ENCODE data around the gene FAM234A.

DNA sequence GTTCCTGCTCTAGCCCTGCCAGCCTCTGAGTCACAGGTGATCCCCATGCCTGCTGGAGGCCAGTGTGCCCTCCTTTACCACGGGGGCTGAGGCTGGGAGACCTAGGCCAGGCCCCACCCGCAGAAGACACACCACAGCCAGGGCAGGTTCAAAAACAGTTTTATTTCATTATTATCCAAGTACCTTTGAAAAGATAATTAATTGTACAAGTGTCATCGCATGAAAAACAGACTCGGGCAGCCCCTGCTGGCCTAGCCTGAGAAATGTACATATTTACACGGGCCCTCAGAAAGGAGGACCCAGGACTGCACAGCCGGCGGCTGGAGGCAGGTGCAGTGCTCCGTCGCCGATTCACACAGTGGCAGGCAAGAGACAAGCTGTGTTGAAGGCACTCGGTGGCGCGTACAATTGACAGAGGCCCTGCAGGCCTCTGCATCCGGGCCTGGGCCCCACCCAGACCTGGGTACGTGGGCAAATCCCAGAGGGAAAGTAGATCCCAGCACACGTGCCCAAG, 52.7 kb downstream of the FAM234A start:
- TF ChIP-seq EZH2phosphoT487 (conservative IDR thresholded peaks at IDR 0.05; ENCODE audit: low read length), result no peak
- TF ChIP-seq, protein P1, sequence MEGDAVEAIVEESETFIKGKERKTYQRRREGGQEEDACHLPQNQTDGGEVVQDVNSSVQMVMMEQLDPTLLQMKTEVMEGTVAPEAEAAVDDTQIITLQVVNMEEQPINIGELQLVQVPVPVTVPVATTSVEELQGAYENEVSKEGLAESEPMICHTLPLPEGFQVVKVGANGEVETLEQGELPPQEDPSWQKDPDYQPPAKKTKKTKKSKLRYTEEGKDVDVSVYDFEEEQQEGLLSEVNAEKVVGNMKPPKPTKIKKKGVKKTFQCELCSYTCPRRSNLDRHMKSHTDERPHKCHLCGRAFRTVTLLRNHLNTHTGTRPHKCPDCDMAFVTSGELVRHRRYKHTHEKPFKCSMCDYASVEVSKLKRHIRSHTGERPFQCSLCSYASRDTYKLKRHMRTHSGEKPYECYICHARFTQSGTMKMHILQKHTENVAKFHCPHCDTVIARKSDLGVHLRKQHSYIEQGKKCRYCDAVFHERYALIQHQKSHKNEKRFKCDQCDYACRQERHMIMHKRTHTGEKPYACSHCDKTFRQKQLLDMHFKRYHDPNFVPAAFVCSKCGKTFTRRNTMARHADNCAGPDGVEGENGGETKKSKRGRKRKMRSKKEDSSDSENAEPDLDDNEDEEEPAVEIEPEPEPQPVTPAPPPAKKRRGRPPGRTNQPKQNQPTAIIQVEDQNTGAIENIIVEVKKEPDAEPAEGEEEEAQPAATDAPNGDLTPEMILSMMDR (IDR thresholded peaks at IDR 0.05; ENCODE audit: insufficient read depth, low read length, poor library complexity, severe bottlenecking), result no peak
